ENCODE measurements around the gene PFDN4.
"Not testable (repeated sequence)": the region's sequence is repeated elsewhere in the genome, so short reads cannot be mapped to it uniquely, and the experiment has no call there.

GRCh38 chr20:54265791-54266190, 57.9 kb downstream of the PFDN4 start:
- TF ChIP-seq CTCF (IDR thresholded peaks at IDR 0.05 in 4 of 5, conservative IDR thresholded peaks at IDR 0.05 in 1 of 5); POLR2A (IDR thresholded peaks at IDR 0.05): not testable (repeated sequence)
